ENCODE results near the gene NALCN.

NALCN gene

DNA sequence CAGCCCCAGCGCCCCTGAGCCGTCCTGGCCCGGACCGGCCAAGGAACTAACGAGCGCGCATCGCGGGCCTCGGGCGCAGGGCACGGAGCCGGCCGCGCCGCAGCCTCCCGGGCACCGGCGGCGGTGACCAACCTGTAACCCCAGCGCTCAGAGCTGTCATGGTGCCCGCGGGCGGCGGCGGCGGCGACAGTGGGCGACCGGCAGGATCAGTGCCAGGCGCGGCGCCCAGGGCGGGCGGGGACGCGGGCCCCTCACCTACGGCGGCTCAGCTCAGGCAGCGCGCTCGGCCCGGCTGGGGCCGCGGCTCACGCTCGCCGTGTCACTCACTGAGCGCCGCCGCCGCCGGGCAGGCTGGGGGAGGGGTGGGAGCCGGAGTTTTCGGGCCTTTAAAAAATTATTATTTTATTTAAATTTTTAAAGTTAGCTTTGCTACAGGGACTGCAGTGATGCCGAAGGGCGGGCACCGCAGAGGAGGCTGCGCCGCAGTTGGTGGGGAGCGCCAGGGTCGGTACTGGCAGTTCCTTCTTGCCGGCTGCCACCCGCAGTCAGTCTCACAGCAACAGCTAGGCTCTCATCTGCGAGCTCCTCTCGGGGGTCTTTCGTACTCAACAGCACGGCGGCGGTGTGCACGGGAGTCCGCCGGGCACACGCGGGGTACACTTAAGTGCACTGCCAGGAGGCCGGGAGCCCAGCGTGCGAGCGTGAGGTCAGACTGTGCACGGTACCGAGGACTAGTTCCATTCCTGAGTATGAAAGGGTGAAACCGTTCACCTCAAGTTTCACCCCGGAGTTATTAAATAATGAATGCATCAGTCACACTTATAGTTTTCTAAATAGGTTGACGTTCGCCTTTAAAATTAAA, at the start of gene NALCN:
TSS of gene NALCN (minus strand) at position 328 of the 862 bp plus-strand sequence. CDS start 17,382 bp downstream, outside the sequence.
- no peak for DNase-seq (ENCODE audit: low read depth, low spot score)

DNA sequence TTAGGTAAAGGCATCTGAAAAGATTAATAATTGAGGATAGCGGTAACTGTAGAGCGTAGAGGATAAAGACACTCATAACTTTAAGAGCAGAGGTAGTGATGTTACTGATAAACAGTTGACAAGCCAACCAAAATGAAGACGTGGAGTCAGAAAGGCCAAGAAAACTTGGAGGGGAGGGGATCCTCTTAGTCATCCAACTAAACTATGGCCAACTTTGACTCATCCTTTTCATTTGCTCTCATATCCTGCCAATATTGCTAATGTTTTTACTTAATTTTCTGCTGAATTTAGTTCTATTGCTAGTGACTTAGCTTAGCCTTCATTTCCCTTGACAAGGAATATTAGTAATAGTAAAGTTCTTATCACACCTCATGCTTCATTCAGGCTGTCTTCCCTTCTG, 49.6 kb upstream of the NALCN start:
- no peak for DNase-seq (ENCODE audit: low read depth, low spot score)

DNA sequence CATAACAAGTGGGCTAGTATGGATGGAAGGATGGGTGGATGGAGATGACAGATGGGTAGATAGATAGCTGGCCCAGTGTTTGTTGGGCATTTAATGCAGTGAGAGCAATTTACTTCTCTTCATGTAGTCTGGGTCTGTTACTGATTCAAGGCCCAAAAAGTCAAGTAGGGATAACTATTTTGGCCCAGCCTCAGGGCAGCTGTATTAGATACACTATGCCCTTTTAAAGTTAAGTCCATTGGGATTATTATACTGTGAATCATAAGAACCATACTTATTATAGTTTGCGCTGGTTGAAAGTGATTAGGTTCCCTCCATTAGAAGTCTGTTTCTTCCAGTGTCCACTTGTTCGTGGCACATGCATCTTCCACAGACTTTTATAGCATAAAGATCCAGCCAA, 40.9 kb upstream of the NALCN start:
- DNase-seq (ENCODE audit: low read depth, low spot score): no peak

DNA sequence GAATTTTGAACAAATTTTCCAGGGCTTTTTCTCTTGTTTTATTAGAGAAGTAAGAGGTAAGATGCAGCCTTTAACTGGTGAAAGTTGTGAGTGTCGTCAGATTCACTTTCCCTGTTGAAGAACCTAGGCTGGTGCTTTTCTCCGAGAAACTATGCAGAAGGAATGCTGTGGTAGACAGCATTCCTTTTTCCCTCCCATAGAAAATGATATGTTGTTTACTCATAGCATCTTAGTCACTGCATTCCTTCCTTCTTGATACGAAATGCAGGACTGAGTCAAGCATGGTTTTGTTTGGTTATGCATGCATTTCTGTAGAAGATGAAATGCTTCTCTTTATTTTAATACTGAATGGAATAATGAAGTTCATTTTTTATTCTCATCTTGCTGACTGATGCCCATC, 39.6 kb upstream of the NALCN start:
- no peak for DNase-seq (ENCODE audit: low read depth, low spot score)

DNA sequence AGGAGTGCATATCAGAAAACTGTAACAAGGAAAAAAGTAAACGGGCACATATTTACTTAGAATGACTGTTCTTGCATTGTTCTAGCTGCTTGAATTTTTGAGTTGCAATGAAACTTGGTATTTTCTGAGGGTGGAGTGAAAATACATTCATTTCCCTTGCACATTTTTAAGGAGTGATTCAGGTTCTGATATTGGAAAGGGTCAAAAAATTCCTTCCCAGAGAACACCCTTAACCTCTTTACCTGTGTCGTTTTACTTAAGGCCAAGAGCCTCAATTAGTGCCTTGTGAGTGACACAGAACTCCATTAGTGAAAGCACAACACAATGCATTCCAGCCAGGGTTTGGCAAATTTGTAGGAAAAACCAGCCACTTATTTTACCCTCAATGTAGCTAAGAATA, 38.5 kb upstream of the NALCN start:
- DNase-seq (ENCODE audit: low read depth, low spot score): no peak

DNA sequence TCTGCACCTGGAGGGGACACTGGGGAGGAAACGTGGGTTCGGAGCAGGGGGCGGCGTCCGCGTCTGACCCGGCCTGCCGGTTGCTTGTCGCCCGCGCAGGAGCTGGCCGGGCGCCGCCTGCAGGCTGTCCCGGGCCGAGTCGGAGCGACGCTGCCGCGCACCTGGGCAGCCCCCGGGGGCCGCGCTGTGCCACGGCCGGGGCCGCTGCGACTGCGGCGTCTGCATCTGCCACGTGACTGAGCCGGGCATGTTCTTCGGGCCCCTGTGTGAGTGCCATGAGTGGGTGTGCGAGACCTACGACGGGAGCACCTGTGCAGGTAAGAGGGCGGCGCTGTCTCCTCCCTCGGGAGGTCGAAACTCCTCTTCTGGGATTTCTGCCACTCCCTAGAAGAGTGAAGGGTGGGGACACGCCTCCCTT, 37.5 kb upstream of the NALCN start:
- no peak for DNase-seq (ENCODE audit: low read depth, low spot score)

DNA sequence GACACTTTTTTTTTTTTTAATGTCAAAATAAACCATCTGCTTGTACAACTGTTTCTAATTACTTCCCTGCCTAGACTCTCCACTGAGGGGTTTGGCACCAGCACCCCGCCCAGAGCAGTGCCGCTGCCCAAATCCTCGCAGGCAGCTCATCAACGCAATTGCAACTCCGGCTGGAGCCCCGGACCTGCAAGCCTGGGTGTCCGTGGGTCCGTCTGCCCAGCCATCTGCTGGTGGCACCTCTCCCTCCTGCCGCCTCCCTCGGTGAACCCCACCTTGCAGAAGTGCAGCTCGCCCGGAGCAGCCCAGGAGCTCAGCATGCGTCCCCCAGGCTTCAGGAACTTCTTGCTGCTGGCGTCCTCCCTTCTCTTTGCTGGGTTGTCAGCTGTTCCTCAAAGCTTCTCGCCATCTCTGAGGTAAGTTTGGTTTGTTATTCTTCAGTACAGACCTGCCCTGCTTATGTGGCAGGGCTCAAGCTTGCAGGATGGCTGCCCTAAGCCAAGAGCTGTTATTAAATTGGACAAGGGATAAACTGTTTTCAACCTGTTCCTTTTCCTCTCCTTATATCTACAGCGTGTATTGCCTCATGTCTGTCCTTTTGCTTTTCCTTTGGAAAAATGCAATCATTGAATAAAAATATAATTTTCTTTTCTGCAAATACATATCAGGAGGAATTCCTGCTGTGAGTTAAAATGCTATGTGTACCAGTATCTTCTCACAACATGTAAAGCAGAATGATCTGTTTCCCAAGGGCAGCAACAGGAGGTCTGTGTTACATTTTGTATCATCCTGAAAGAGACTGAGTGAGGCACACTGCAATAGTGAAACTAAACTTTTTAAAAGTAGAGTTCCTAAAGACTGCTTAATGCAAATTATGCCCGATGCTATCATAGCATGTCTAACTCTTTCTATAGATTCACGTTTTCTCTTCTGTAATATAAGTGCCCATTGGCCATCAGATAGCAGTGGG, 36.5 kb upstream of the NALCN start, which contains the start of gene ITGBL1:
TSS of gene ITGBL1 (plus strand) at position 157 of the 967 bp plus-strand sequence. CDS start at position 316, 159 bp downstream.
- no peak for DNase-seq (ENCODE audit: low read depth, low spot score)

DNA sequence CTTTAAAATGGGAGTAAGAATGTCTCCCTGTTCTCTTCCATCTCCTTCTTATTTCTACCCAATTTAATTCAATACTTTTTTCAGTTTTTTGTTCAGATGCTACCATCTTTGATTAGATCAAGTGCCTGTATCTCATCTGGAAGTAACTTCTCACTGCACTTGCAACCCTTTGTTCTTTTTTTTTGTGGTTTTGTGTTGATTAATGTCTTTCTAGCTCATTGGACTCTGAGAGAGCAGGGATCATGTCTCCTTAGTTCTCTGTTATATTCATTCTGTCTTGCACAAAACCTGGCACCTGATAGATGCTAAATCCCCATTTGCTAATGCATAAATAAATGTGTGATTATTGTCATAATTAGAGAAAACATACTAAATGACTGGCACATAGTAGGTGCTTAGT, 35.3 kb upstream of the NALCN start:
- no peak for DNase-seq (ENCODE audit: low read depth, low spot score)

DNA sequence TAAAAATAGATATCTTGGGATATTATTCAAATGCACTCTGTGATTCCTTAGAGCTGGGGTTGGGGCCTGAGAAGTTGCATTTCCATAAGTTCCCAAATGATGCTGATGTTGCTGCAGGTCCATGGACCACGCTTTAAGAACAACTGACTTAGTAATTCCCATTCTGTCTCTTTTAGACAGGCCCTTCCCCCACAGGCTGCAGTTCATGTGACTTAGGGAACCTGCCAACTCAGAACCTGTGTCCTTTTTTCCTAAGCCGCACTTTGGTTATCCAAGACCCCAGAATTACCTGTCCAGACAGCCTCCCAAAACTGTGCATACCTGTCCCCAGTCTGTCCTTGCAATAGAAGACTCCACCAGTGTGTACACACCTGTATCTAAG, 34.4 kb upstream of the NALCN start:
- no peak for DNase-seq (ENCODE audit: low read depth, low spot score)

DNA sequence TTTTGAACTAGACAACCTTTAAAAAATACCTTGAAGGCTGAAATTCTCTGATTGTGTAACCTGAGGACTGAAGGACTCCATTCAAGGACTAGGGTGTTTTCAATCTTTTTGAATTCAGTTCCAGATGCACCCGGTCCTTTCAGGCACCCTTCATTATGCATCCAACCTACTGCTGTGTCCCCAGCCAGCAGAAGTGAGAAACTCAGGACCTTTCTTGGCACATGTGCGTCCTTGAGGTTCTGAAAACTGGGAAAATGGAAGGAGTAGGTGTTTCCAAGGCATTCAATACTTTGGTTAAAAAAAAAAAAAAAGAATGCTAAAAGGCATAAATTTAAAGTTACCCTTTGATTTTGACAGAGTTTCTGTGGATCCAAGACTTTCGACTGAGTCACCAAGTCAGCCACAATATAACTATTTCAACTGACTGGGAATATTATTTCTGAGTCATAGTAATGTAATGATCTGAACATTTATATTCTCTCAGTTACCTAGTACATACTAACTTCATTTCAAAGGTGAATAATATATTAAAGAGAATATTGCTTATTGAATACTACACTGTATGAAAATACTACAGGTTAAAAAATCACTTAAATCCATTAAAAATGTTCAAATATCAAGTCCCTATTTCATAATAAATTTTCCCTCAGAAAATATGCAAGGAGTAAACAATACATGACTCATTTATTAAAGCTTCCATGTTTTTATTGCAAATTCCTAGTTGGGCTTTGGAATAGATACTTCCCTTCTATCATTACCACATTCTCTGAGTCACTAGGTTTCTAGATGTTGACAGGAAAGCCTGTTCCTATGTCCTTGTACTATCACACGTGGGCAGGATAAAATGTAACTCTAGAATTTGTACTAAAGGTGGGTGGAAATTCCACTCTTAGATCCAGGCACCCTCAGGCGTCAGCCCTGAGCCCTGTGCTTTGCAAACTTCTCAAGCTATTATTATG, 33.8 kb upstream of the NALCN start:
- DNase-seq (ENCODE audit: low read depth, low spot score): no peak

DNA sequence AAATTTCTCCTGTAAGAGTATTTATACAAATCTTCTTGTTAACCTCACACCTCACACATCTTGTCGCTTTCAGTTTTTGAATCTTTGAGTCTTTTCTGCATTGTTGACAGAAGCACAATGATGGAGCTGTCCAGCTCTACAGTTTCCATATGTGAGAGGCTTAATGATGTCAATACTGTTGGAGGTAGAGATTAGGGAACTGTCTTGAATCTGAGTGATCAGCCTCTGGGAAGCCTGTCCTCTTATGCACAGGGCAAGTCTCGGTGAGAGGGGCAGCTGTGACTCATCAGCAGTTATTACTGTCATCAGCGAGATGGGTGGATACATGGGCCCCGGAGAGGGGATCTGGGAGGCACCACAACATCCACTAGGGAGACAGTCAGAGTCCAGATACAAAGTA, 31.5 kb upstream of the NALCN start:
- no peak for DNase-seq (ENCODE audit: low read depth, low spot score)

DNA sequence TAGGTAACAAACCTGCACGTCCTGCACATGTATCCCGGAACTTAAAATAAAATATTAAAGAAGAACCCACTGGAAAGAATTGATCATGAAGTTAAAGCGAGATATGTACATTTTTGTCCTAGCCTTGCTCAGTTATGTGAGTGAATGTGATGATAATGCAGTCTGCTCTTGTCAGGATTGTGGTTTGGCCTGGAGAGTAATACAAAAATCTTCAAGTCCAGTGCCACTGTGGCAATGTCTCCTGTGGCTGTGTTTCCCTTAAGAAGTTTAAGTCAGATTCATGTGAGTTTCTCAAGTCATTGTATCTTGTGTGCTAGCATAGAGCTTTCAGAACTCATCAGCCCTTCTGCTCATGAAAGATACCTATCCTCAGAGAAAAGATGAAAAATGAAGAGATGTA, 18.2 kb upstream of the NALCN start:
- DNase-seq (ENCODE audit: low read depth, low spot score): no peak

DNA sequence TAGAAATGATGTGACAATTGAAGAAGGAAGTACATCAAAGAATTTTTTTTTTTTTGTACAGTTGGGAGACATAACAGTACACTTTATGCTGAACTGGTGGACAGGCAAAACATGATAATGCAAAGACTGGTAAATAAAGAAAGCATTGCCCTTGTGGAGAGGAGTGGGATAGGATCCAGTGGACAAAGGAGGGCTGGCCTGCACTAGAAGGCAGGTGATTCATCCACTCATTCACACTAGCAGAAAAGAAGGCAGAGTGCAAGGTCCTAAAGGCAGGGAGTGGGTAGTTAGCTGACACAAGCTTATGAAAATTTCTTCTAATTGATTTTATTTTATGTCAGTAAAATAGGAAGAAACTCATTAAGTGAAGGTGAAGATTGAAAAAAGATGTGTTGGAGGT, 17.6 kb upstream of the NALCN start:
- no peak for DNase-seq (ENCODE audit: low read depth, low spot score)

DNA sequence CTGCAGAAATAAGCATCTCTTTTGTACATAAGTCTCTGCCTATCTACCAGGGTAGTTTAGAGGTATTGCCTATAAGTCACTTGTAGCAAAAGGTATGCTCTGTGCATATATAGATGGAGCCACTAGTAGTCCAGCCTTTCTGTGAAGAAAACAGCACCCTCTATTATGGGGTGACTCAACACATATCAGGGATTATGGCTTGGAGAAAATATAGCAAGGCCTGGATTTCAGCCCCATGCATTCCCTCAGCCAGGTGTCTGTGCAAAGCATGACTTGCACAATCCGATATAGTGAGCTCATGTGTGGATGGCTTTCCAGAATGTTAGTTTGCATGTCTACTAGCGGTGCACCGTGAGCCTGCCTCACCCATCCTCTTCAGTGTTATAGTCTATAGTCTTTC, 13.4 kb upstream of the NALCN start:
- DNase-seq (ENCODE audit: low read depth, low spot score): no peak

DNA sequence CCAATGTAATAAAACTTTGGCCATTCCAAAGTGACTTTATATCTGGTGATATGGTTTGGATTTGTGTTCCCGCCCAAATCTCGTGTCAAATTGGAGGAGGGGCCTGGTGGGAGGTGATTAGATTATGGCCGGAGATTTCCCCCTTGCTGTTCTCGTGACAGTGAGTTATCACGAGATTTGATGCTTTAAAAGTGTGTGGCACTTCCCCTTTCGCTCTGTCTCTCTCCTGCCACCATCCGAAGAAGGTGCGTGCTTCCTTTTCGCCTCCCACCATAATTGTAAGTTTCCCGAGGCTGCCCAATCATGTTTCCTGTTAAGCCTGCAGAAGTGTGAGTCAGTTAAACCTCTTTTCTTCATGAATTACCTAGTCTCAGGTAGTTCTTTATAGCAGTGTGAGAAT, 9.3 kb upstream of the NALCN start:
- DNase-seq (ENCODE audit: low read depth, low spot score): no peak

DNA sequence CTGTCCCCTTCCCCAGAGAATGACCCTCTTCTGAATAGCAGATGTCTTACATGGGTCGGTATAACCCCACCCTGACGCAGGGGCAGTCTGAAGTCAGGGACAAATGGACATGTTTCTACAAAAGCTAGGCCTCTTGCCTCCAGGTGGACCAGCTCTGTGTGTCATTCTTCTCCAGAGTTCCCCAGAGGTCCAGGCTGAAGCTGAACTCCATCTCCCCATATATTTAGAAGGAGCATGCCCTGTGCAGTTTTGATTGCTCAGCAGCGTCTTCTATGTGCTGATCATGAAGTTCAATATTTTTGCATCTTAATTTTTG, 8.8 kb upstream of the NALCN start:
- DNase-seq (ENCODE audit: low read depth, low spot score): no peak

DNA sequence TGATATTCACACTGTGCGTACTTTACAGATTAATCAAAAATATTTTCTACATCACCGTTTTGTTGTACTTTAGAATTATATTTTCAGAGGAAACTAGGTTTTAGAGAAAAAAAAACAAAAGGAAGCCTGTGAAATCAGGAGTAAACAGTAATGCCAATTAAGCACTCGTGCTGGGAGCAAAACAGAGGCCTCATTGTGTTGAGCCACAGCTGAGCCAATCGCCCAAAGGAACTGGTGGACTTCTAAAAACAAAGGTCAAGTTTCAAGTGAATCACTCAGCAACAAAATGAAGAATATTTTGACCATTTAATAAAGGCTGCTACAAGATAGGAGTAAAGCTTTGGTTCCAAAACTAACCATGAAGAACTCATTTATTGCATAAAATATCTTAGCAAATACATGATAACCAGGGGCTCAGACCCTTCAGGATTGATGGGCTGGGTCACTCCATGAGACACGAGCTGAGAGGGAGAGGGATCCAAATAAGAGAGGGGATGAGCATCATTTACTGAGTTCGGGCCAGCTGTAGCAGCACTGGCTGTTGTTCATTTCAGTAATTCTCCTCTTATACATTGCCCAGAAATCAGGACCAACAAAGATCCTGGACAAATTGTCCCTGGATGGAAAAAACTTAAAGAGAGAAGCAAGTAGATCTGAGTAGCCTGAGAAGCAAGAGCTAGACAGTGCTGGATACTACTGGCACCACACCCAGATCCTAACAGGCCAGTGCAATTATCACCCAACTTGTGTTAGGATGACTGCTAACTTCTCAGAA, 8.3 kb upstream of the NALCN start:
- DNase-seq (ENCODE audit: low read depth, low spot score): no peak

DNA sequence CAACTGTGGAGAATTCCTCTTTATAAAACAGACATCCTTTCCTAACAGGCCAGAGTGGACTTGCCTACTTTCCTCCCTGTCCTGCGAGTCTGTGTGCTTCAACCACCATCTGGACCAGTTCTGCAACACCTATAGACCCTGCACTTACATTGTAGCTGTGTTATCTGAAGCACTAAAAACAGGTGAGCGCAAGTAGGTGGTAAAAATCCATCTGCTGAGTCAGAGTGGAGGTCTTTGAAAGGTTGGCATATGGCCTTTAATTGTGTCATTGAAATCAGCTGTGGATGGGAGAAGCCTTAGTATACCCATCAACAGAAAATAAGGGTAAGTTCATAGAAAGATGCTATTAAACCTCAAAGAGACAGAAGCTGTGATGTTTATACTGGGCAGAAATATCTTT, 7.6 kb upstream of the NALCN start:
- DNase-seq (ENCODE audit: low read depth, low spot score): no peak

DNA sequence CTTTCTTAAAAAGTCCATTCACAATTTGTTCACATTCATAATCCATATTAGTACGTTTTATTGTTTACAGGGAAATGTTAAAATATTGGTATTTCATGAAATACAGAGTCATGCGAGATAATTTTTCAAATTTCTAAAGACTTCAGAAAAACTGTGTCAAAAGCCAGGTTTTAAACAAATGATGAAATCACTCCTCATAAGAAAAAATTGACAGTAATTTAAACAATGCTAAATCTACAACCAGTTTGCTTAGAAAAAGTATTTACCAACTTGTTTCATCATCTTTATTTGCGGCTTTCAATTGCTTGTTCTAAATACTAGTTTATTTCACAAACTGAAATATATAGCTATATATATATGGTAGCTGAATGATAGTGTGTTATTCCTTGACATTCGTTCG, 1.2 kb upstream of the NALCN start:
- DNase-seq (ENCODE audit: low read depth, low spot score): no peak

DNA sequence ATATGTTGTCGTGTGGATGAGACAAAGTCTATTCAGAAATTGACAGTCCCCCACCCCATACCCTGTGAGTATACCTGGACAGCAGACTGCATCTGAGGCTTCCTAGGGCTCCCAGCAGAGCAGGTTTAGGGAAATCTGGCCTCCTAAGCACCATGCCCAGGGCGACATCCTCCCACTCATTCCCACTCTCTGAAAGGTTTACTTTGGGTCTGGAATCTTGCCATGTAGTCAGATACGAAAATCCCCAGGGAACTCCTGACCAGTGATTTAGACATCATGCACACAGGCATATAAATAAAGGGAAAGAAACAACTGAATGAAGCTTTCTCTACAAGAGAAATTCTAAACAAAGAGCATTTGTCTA, 717 bp upstream of the NALCN start:
- no peak for DNase-seq (ENCODE audit: low read depth, low spot score)

Measured in activated naive CD8-positive, alpha-beta T cell treated with anti-CD3 and anti-CD28 coated beads, Interleukin-2, amount 50 U/mL, for 16 hours (primary cell).